SK-MEL-5 (cell line): ENCODE measurements around the gene RTN4. TPM values are rescaled to one million over a fixed set of nuclear protein-coding genes. Genes with fewer than 3 reads are reported as not detected.
"Not testable (repeated sequence)": the region's sequence is repeated elsewhere in the genome, so short reads cannot be mapped to it uniquely, and the experiment has no call there.

ENCODE experiments used
- DNase-seq: peaks from one replicate; pipeline ENCODE4 v3.0.0-alpha.2; 2016; ENCODE audit warnings: low read depth, low spot score
- in situ Hi-C: cut with HindIII; loops from 2 replicates; pipeline ENCODE4 v1.10.0; 2016; ENCODE audit warnings: low sequenced_read_pairs, high pct_unique_total_duplicates, low pct_unique_long_range_greater_than_20kb
- total RNA-seq: library from RNA; depleted of rRNA; stranded (reverse); fragments of >200 nt; shearing (Covaris generic); gene quantifications from 2 replicates; pipeline ENCODE4 v1.2.3, GENCODE V29; 2014

RTN4 gene
- total RNA-seq, 1 experiment from 2014 or later = 120 TPM

GRCh38 chr2:55080204-55080738 lies 30.0 kb upstream of the RTN4 start:
- in situ Hi-C loops = no loop called here
- no peak for DNase-seq

DNA sequence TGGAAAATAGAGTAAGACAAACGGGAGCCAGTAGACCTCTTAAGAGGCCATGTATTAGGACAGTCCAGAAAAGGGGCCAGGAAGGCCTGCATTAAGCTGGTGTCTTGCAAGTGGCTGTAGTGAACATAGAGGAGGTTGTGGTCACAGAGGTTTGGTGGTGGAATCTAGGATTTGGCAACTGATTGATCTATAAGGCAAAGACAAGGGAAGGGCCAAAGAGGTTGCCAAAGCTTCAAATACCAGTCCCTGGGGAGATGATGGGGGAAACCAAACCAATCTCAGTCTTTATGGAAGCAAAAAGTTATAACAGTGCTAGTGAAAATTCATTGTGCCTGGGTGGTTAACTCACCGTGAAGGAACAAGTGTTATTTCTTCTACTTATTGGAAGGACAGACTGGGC lies 28.7 kb upstream of the RTN4 start:
- DNase-seq = no peak
- in situ Hi-C loops = no loop called here

GRCh38 chr2:55076721-55077120 lies 26.5 kb upstream of the RTN4 start:
- in situ Hi-C loops = no loop called here
- no peak for DNase-seq

GRCh38 chr2:55076019-55076418 lies 25.8 kb upstream of the RTN4 start:
- DNase-seq, in situ Hi-C loops: not testable (repeated sequence)

DNA sequence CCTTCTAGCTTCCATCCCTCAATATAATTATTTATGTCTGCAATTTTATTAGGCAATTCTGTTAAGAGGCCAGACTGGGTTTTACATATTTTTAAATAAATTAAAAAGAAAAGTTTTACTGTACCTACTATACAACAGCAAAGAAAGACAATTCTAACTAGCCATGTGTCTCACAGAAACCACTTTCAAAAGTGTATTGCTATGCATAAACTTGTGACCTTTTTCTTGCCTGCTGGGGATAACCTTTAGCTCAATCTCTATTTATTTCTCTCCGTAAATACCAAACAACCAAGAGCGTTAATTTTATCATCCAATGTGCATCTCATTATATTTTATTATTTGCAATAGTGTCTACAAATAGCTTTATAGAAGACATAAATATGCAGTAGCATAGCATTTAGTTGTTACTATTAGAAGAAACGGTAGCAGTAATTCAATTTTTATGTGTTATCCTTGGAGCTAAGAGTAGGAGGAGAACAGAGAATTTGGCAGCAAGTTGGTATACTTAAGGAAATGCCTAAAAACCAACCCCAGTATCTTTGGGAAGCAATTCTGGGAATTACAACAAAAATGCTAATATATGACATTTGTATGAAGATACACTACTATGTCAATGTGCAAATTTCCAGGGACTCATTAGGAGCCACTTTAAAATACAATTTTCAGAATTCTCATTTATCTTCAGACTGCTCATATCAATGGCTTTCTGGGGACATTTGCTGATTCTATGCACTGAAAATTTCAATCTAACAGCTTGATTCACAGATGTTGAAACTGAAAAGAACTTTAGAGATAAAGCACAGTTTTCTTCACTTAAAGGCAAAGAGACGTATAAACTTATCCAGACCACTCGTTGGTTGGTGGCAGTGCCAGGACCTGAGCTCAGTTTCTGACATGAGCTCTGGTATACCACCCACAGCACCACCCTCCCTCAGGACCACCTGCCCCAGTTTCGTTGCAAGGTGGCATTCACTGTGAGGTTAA lies 23.0 kb upstream of the RTN4 start:
- DNase-seq = no peak
- in situ Hi-C loops = no loop called here

DNA sequence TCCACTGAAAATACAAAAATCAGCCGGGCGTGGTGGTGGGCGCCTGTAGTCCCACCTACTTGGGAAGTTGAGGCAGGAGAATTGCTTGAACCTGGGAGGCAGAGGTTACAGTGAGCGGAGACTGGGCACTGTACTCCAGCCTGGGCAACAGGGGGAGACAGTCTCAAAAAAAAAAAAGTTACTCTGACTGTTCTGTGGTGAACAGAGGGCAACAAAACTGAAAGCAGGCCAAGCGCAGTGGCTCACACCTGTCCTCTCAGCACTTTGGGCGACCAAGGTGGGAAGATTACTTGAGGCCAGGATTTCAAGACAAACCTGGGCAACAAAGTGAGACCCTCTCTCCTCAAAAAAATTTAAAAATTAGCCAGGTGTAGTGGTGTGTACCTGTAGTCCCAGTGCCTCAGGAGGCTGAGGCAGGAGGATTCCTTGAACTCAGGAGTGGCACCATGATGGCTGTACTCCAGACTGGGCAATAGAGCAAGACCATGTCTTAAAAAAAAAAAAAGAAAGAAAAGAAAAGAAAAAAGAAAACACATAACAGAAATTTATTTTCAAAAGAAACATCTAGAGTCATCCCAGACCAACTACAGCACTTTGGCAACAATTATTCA lies 13.6 kb upstream of the RTN4 start:
- in situ Hi-C loops = no loop called here
- DNase-seq = peak; percentile 29

DNA sequence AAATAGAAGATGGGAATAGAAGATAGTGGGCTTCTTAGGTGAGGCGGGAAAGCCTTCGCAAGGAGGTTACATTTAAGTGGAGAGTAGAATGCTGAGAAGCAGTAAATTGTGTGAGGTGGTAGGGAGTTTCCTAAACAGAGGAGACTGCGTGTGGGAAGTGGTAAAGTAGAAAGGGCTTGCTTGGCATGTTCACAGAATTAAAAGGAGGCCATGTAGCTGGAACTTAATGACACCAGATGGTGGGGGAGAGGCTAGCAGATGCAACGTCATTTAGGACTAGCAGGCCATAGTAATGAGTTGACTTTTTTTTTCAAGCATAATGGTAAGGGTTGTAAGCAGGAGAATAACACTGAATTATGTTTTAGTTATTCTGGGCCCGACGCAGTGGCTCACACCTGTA lies 13.0 kb upstream of the RTN4 start:
- in situ Hi-C loops = no loop called here
- no peak for DNase-seq

DNA sequence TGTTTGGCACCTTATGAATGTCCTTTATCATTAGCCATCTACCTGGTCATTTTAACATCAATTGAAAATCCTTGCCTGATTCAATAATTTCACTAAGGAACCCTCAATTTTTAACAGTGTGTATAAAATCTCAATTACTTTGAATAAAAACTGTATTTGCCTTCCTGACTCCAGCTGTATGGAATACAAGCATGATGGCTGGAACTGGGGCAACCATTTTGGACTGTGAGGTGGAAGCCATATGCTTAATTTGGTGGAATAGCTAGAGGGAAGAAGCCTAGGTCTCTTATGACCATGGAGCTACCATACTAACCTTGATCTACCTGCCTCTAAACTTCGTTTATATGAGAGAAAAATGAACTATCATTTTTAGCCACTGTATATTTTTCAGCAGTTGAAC lies 12.5 kb upstream of the RTN4 start:
- DNase-seq = no peak
- in situ Hi-C loops = no loop called here

DNA sequence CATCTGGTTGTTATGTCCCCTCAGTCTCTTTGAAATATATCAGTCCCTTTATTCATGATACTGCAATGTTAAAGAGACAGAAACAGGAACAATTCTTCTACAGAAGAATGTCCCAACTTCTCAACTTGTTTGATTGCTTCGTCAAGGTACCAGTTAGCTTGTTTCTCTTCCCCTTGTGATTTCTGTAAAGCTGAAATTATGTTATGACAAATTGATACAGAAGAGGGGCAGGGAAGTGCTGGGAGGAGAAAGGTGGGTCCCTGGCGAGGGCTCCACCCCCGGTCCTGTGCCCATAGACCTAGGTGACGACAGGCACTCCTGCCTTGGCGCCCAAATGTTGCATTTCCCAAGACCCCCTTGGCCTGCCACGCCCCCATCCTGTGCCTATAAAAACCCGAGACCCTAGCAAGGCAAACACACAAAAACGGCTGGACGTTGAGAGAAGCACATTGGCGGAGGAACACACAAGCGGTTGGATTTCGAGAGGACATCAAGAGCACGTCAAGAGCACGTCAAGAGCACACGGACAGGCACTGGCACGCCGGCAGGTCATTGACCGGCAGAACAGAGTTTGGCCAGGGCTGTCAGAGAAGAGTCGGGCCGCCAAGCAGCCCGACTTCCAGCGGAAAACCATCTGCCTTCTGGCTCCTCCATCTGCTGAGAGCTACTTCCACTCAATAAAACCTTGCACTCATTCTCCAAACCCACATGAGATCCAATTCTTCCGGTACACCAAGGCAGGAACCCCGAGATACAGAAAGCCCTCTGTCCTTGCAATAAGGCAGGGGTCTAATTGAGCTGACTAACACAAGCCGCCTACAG lies 11.5 kb upstream of the RTN4 start:
- DNase-seq = no peak
- in situ Hi-C loops = no loop called here

GRCh38 chr2:55059793-55060192 lies 9.5 kb upstream of the RTN4 start:
- no peak for DNase-seq
- in situ Hi-C loops = no loop called here

- in situ Hi-C loops = no loop called here
- DNase-seq = no peak
Observed at GRCh38 chr2:55057474-55057873, 7.2 kb upstream of the RTN4 start.

DNA sequence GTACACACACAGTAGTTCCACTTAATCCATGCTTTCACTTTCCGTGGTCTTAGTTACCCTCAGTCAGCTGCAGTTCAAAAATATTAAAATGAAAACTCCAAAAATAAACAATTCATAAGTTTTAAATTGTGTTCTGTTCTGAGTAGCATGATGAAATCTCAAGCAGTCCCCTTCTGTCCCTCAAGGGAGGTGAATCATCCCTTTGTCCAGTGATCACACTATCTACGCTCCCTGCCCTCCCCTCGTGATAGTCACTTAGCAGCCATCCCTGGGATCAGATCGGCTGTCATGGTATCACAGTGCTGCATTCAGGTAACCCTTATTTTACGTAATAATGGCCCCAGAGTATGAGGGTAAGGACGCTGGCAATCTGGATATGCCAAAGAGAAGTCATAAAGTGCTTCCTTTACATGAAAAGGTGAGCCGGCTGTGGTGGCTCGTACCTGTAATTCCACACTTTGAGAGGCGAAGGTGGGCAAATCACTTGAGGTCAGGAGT lies 5.8 kb upstream of the RTN4 start:
- peak; percentile 93 for DNase-seq
- in situ Hi-C loops = no loop called here

- in situ Hi-C loops = no loop called here
- DNase-seq = no peak
Observed at GRCh38 chr2:55054106-55054875, 4.0 kb upstream of the RTN4 start.

- in situ Hi-C loops, DNase-seq: not testable (repeated sequence)
Observed at GRCh38 chr2:55053225-55053624, 3.0 kb upstream of the RTN4 start.

DNA sequence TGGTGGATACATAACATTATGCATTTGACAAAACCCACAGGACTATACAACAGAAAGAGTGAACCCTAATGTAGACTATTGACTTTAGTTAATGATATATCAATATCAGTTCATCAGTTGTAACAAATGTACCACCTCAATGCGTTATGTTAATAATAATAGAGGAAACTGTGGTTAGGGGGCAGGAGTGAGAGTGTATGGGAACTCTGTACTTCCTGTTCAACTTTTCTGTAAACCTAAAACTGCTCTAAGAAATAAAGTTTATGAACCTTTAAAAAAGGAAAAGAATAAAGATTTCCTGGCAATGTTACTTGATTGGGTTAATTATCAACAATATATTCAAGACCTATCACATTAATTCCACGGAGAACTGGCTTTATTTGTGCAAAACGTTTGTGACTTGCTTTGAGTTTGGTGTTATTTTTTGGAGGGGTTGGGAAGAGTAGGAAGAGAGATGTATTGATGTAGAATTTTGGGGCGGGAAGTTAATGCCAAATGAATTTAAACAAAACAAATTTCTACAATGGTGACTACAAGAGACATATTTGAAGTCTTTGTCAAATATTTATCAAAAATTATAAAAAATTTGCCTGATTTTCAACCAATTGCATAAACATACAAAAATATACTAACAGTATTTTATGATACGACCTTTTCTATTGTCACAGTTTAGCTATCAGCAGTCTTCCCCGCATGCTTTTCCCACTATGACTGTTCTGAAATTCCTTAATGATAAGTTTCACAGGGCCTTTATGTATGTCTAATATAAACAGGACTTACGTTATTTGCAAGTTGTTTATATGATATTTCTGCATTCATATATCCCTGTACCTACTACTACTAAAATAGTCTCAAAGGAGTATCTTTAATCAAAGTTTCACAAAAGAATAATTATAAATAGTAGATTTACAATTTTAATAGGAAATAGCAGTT lies 2.1 kb upstream of the RTN4 start:
- DNase-seq = peak; percentile 33
- in situ Hi-C loops = no loop called here
